Measurements from ENCODE around the gene CFAP74.
"Not testable (repeated sequence)": the region's sequence is repeated elsewhere in the genome, so short reads cannot be mapped to it uniquely, and the experiment has no call there.

The CFAP74 gene

GRCh38 chr1:1984560-1985070 is 19.0 kb downstream of the CFAP74 start:
- DNase-seq (ENCODE audit: low spot score) = no peak

GRCh38 chr1:1982379-1983232 is 21.0 kb downstream of the CFAP74 start:
- DNase-seq (ENCODE audit: low spot score) = no peak

- not testable (repeated sequence) for DNase-seq (ENCODE audit: low spot score)
These were observed 21.8 kb downstream of the CFAP74 start for GRCh38 chr1:1981631-1982327.

- no peak for DNase-seq (ENCODE audit: low spot score)
These were observed 22.5 kb downstream of the CFAP74 start for GRCh38 chr1:1981142-1981500.

GRCh38 chr1:1980467-1981141 is 23.0 kb downstream of the CFAP74 start:
- no peak for DNase-seq (ENCODE audit: low spot score)

- DNase-seq (ENCODE audit: low spot score) = no peak
These were observed 24.0 kb downstream of the CFAP74 start for GRCh38 chr1:1979482-1980165.

- DNase-seq (ENCODE audit: low spot score) = not testable (repeated sequence)
These were observed 24.7 kb downstream of the CFAP74 start for GRCh38 chr1:1978690-1979481.

- no peak for DNase-seq (ENCODE audit: low spot score)
These were observed 25.5 kb downstream of the CFAP74 start for GRCh38 chr1:1978108-1978507.

- no peak for DNase-seq (ENCODE audit: low spot score)
These were observed 27.6 kb downstream of the CFAP74 start for GRCh38 chr1:1976031-1976430.

- DNase-seq (ENCODE audit: low spot score) = no peak
These were observed 28.1 kb downstream of the CFAP74 start for GRCh38 chr1:1975535-1975934.

- no peak for DNase-seq (ENCODE audit: low spot score)
These were observed 28.8 kb downstream of the CFAP74 start for GRCh38 chr1:1974834-1975233.

GRCh38 chr1:1973716-1974642 is 29.6 kb downstream of the CFAP74 start:
- no peak for DNase-seq (ENCODE audit: low spot score)

GRCh38 chr1:1972976-1973715 is 30.4 kb downstream of the CFAP74 start:
- DNase-seq (ENCODE audit: low spot score) = no peak

GRCh38 chr1:1971688-1972087 is 31.9 kb downstream of the CFAP74 start:
- DNase-seq (ENCODE audit: low spot score) = no peak

GRCh38 chr1:1971017-1971416 is 32.6 kb downstream of the CFAP74 start:
- DNase-seq (ENCODE audit: low spot score) = no peak

- DNase-seq (ENCODE audit: low spot score) = no peak
These were observed 33.5 kb downstream of the CFAP74 start for GRCh38 chr1:1969953-1970716.

GRCh38 chr1:1969505-1969900 is 34.1 kb downstream of the CFAP74 start:
- no peak for DNase-seq (ENCODE audit: low spot score)

GRCh38 chr1:1968767-1969504 is 34.6 kb downstream of the CFAP74 start:
- no peak for DNase-seq (ENCODE audit: low spot score)

Data from AG20443 (cell line).